ENCODE results near the gene FOXO3. TPM values are rescaled to one million over a fixed set of nuclear protein-coding genes. Genes with fewer than 3 reads are reported as not detected.
"Not testable (repeated sequence)": the region's sequence is repeated elsewhere in the genome, so short reads cannot be mapped to it uniquely, and the experiment has no call there.

The FOXO3 gene
- total RNA-seq, 2 experiments from 2014 or later, result 7.4 to 9.0 TPM

GRCh38 chr6:108653949-108654348 is 93.2 kb downstream of the FOXO3 start:
- no peaks in the 10 kb centered on the region for H3K9me3 Mint-ChIP-seq (ENCODE audit: low read depth)
- CTCF ChIA-PET, result no interaction called here
- intact Hi-C loops (cut with DNase I, micrococcal nuclease), result no loop called here
- no peaks in the 10 kb centered on the region for H3K36me3 Mint-ChIP-seq (ENCODE audit: low read depth)
- no peak overlapping the region for H3K4me3 Mint-ChIP-seq
- H3K27ac Mint-ChIP-seq, result no peak overlapping the region
- ATAC-seq (no peak), DNase-seq (peak; percentile 13)
- POLR2A ChIA-PET, result interaction anchor here (1.1 kb wide), 1 partner anchor 96 kb away, joined by 3 read pairs; no protein-coding TSS in a partner anchor
- no peaks in the 10 kb centered on the region for H3K27me3 Mint-ChIP-seq
- peaks cover 15% of the 10 kb centered on the region for H3K4me1 Mint-ChIP-seq

GRCh38 chr6:108654465-108655106 is 93.9 kb downstream of the FOXO3 start:
- no peak for ATAC-seq
- Mint-ChIP-seq H3K9me3 (ENCODE audit: low read depth) (no peaks in the 10 kb centered on the region), H3K27me3 (no peaks in the 10 kb centered on the region), H3K36me3 (ENCODE audit: low read depth) (no peaks in the 10 kb centered on the region), H3K27ac (no peak overlapping the region), H3K4me1 (peaks cover 15% of the 10 kb centered on the region), H3K4me3 (no peak overlapping the region)
- DNase-seq, result no peak
- intact Hi-C loops (cut with DNase I, micrococcal nuclease), result no loop called here
- POLR2A ChIA-PET, result no interaction called here
- CTCF ChIA-PET, result interaction anchor here (0.6 to 1.0 kb wide), 3 partner anchors 21 to 192 kb away, joined by 3 to 4 read pairs (median 3); no protein-coding TSS in a partner anchor

- ChIA-PET CTCF (no interaction called here), POLR2A (interaction anchor here (0.6 kb wide), 1 partner anchor 32 kb away, joined by 3 read pairs; no protein-coding TSS in a partner anchor)
- ATAC-seq (no peak), DNase-seq (no peak)
- Mint-ChIP-seq H3K36me3 (ENCODE audit: low read depth) (no peaks in the 10 kb centered on the region), H3K27ac (no peak overlapping the region), H3K4me3 (no peak overlapping the region), H3K27me3 (no peaks in the 10 kb centered on the region), H3K9me3 (ENCODE audit: low read depth) (no peaks in the 10 kb centered on the region), H3K4me1 (peaks cover 12% of the 10 kb centered on the region)
- intact Hi-C loops (cut with DNase I, micrococcal nuclease), result no loop called here
Measured at GRCh38 chr6:108655806-108656651, 95.3 kb downstream of the FOXO3 start.

GRCh38 chr6:108656836-108657235 is 96.1 kb downstream of the FOXO3 start:
- Mint-ChIP-seq H3K36me3 (ENCODE audit: low read depth) (no peaks in the 10 kb centered on the region), H3K27ac (no peak overlapping the region), H3K4me1 (peaks cover 16% of the 10 kb centered on the region), H3K4me3 (no peak overlapping the region), H3K27me3 (no peaks in the 10 kb centered on the region), H3K9me3 (ENCODE audit: low read depth) (no peaks in the 10 kb centered on the region)
- intact Hi-C loops (cut with DNase I, micrococcal nuclease), result no loop called here
- POLR2A ChIA-PET, result interaction anchor here (0.6 kb wide), 1 partner anchor 31 kb away, joined by 3 read pairs; no protein-coding TSS in a partner anchor
- ATAC-seq, result no peak
- CTCF ChIA-PET, result interaction anchor here (0.6 kb wide), 1 partner anchor 46 kb away, joined by 4 read pairs; no protein-coding TSS in a partner anchor
- no peak for DNase-seq

GRCh38 chr6:108658174-108658573 is 97.5 kb downstream of the FOXO3 start:
- H3K27ac Mint-ChIP-seq, result no peak overlapping the region

GRCh38 chr6:108658785-108659184 is 98.1 kb downstream of the FOXO3 start:
- H3K4me3 Mint-ChIP-seq; H3K36me3 Mint-ChIP-seq (ENCODE audit: low read depth); ATAC-seq; intact Hi-C loops (cut with DNase I, micrococcal nuclease); H3K27ac Mint-ChIP-seq; H3K27me3 Mint-ChIP-seq; DNase-seq; H3K9me3 Mint-ChIP-seq (ENCODE audit: low read depth): not testable (repeated sequence)
- H3K4me1 Mint-ChIP-seq, result peaks cover 14% of the 10 kb centered on the region
- ChIA-PET POLR2A (interaction anchor here (0.6 kb wide), 1 partner anchor 83 kb away, joined by 3 read pairs; no protein-coding TSS in a partner anchor), CTCF (interaction anchor here (0.6 kb wide), 1 partner anchor 14 kb away, joined by 3 read pairs; no protein-coding TSS in a partner anchor)

More at GRCh38 chr6:108658174-108658573, 97.5 kb downstream of the FOXO3 start:
- no peaks in the 10 kb centered on the region for H3K36me3 Mint-ChIP-seq (ENCODE audit: low read depth)
- CTCF ChIA-PET, result interaction anchor here (0.6 kb wide), 1 partner anchor 13 kb away, joined by 3 read pairs; no protein-coding TSS in a partner anchor
- intact Hi-C loops (cut with DNase I, micrococcal nuclease), result no loop called here
- POLR2A ChIA-PET, result interaction anchor here (0.6 kb wide), 1 partner anchor 84 kb away, joined by 3 read pairs; no protein-coding TSS in a partner anchor
- no peaks in the 10 kb centered on the region for H3K27me3 Mint-ChIP-seq
- peaks cover 20% of the 10 kb centered on the region for H3K4me1 Mint-ChIP-seq
- no peak overlapping the region for H3K4me3 Mint-ChIP-seq
- no peaks in the 10 kb centered on the region for H3K9me3 Mint-ChIP-seq (ENCODE audit: low read depth)
- ATAC-seq, result no peak
- no peak for DNase-seq

- Mint-ChIP-seq H3K27me3 (no peaks in the 10 kb centered on the region), H3K27ac (no peak overlapping the region), H3K4me3 (no peak overlapping the region), H3K4me1 (peaks cover 16% of the 10 kb centered on the region), H3K36me3 (ENCODE audit: low read depth) (peaks cover 8% of the 10 kb centered on the region), H3K9me3 (ENCODE audit: low read depth) (no peaks in the 10 kb centered on the region)
- CTCF ChIA-PET, result no interaction called here
- POLR2A ChIA-PET, result no interaction called here
- intact Hi-C loops (cut with DNase I, micrococcal nuclease), result loop anchor here (10.0 kb wide), 1 partner anchor 225 kb away; no protein-coding TSS in a partner anchor
- DNase-seq (no peak), ATAC-seq (no peak)
Measured at GRCh38 chr6:108660251-108660650, 99.5 kb downstream of the FOXO3 start.

- no peak for DNase-seq
- intact Hi-C loops (cut with DNase I, micrococcal nuclease), result loop anchor here (10.0 kb wide), 1 partner anchor 223 kb away; no protein-coding TSS in a partner anchor
- no peak overlapping the region for H3K4me3 Mint-ChIP-seq
- peak; percentile 64 for ATAC-seq
- CTCF ChIA-PET, result no interaction called here
- peaks cover 8% of the 10 kb centered on the region for H3K36me3 Mint-ChIP-seq (ENCODE audit: low read depth)
- peaks cover 25% of the 10 kb centered on the region for H3K4me1 Mint-ChIP-seq
- H3K9me3 Mint-ChIP-seq (ENCODE audit: low read depth), result no peaks in the 10 kb centered on the region
- no peaks in the 10 kb centered on the region for H3K27me3 Mint-ChIP-seq
- POLR2A ChIA-PET, result no interaction called here
- no peak overlapping the region for H3K27ac Mint-ChIP-seq
Measured at GRCh38 chr6:108661430-108661829, 100.7 kb downstream of the FOXO3 start.

GRCh38 chr6:108661982-108662381 is 101.3 kb downstream of the FOXO3 start:
- H3K4me3 Mint-ChIP-seq, result no peak overlapping the region
- ATAC-seq, result no peak
- H3K27ac Mint-ChIP-seq, result no peak overlapping the region
- H3K36me3 Mint-ChIP-seq (ENCODE audit: low read depth), result peaks cover 11% of the 10 kb centered on the region
- H3K27me3 Mint-ChIP-seq, result no peaks in the 10 kb centered on the region
- intact Hi-C loops (cut with DNase I, micrococcal nuclease), result loop anchor here (10.0 kb wide), 1 partner anchor 223 kb away; no protein-coding TSS in a partner anchor
- DNase-seq, result no peak
- H3K9me3 Mint-ChIP-seq (ENCODE audit: low read depth), result no peaks in the 10 kb centered on the region
- CTCF ChIA-PET, result no interaction called here
- H3K4me1 Mint-ChIP-seq, result peaks cover 30% of the 10 kb centered on the region
- POLR2A ChIA-PET, result no interaction called here

GRCh38 chr6:108662702-108663101 is 102.0 kb downstream of the FOXO3 start:
- DNase-seq (no peak), ATAC-seq (no peak)
- POLR2A ChIA-PET, result no interaction called here
- Mint-ChIP-seq H3K9me3 (ENCODE audit: low read depth) (no peaks in the 10 kb centered on the region), H3K4me1 (peaks cover 38% of the 10 kb centered on the region), H3K27me3 (no peaks in the 10 kb centered on the region), H3K4me3 (no peak overlapping the region), H3K27ac (no peak overlapping the region), H3K36me3 (ENCODE audit: low read depth) (peaks cover 15% of the 10 kb centered on the region)
- intact Hi-C loops (cut with DNase I, micrococcal nuclease), result loop anchor here (10.0 kb wide), 1 partner anchor 222 kb away; no protein-coding TSS in a partner anchor
- CTCF ChIA-PET, result no interaction called here

GRCh38 chr6:108663494-108664064 is 102.9 kb downstream of the FOXO3 start:
- H3K27me3 Mint-ChIP-seq; H3K9me3 Mint-ChIP-seq (ENCODE audit: low read depth); CTCF ChIA-PET; DNase-seq; H3K27ac Mint-ChIP-seq; POLR2A ChIA-PET; H3K4me3 Mint-ChIP-seq; ATAC-seq: not testable (repeated sequence)
- peaks cover 20% of the 10 kb centered on the region for H3K36me3 Mint-ChIP-seq (ENCODE audit: low read depth)
- peaks cover 45% of the 10 kb centered on the region for H3K4me1 Mint-ChIP-seq
- intact Hi-C loops (cut with DNase I, micrococcal nuclease), result loop anchor here (10.0 kb wide), 1 partner anchor 221 kb away; no protein-coding TSS in a partner anchor

Measured in activated CD4-positive, alpha-beta T cell treated with anti-CD3 and anti-CD28 coated beads for 36 hours (primary cell).